BLaER1 (cell line): ENCODE data around the gene ZNF212.
"Not testable (repeated sequence)": the region's sequence is repeated elsewhere in the genome, so short reads cannot be mapped to it uniquely, and the experiment has no call there.

Experiments used
- H3K27ac ChIP-seq: shearing (Covaris generic); formaldehyde crosslinking; 2 replicates; pipeline ENCODE4 v1.8.1; 2022
- H3K27me3 ChIP-seq: shearing (Covaris generic); formaldehyde crosslinking; 2 replicates; pipeline ENCODE4 v1.8.1; 2022
- H3K36me3 ChIP-seq: shearing (Covaris generic); formaldehyde crosslinking; 2 replicates; pipeline ENCODE4 v1.8.1; 2022
- H3K4me1 ChIP-seq: shearing (Covaris generic); formaldehyde crosslinking; 2 replicates; pipeline ENCODE4 v1.8.1; 2022
- H3K4me2 ChIP-seq: shearing (Covaris generic); formaldehyde crosslinking; 2 replicates; pipeline ENCODE4 v1.8.1; 2022
- H3K4me3 ChIP-seq: shearing (Covaris generic); formaldehyde crosslinking; 2 replicates; pipeline ENCODE4 v1.8.1; 2022
- H3K9ac ChIP-seq: shearing (Covaris generic); formaldehyde crosslinking; 2 replicates; pipeline ENCODE4 v1.8.1; 2022
- H3K9me3 ChIP-seq: shearing (Covaris generic); formaldehyde crosslinking; 2 replicates; pipeline ENCODE4 v1.8.1; 2022
- H4K20me1 ChIP-seq: shearing (Covaris generic); formaldehyde crosslinking; 2 replicates; pipeline ENCODE4 v1.8.1; 2022
- Cebpa-rat ChIP-seq: shearing (Covaris generic); IDR thresholded peaks from 2 replicates; pipeline ENCODE4 v1.8.1; 2022

Gene ZNF212

DNA sequence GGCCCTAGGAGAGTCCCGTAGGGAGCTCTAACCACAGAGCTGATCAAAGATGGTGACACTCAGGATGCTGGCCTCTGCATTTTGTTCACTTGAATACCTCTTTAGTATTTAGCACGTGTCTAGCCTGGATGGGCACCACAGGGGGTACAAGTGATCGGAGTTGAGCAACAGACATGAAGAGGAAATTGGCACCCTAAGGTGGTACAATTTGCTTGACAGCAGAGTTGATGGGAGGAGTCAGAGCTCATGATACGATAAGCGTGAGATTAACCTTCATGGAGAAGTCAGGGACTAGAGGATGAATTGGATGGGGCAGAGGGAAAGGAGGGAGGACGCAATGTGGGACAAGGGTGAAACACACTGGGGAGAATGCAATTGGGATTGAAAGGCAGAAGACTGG, 9.9 kb upstream of the ZNF212 start:
- no peak for TF ChIP-seq Cebpa-rat

DNA sequence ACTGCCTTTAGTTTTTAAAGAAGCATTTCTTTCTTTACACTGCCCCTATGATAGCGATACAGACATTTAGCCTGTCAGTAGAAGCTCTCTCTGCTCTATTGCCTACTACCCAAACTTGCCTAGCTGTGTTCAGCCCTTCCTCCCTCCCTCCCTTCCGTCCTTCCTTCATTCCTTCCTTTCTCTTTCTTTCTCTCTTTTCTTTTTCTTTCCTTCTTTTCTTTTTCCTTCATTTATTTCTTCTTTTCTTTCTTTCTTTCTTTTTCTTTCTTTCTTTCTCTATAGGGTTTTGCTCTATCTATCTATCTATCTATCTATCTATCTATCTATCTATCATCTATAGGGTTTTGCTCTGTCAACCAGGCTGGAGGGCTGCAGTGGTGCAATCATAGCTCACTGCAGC, 7.1 kb upstream of the ZNF212 start:
- H3K27me3 ChIP-seq, result no peaks in the 10 kb centered on the region
- no peak overlapping the region for H3K4me2 ChIP-seq
- H4K20me1 ChIP-seq, result no peaks in the 10 kb centered on the region
- no peak overlapping the region for H3K4me3 ChIP-seq
- H3K27ac ChIP-seq, result no peak overlapping the region
- peaks cover 2% of the 10 kb centered on the region; the same call in 1 of the 2 replicates for H3K36me3 ChIP-seq
- H3K4me1 ChIP-seq, result peaks cover 11% of the 10 kb centered on the region
- no peaks in the 10 kb centered on the region; the same call in 1 of the 2 replicates for H3K9me3 ChIP-seq
- TF ChIP-seq Cebpa-rat, result no peak
- H3K9ac ChIP-seq, result no peak overlapping the region

More for the DNA sequence above, 9.9 kb upstream of the ZNF212 start:
- Histone ChIP-seq H3K9ac (no peak overlapping the region), H3K27me3 (no peaks in the 10 kb centered on the region), H3K36me3 (peaks cover 30% of the 10 kb centered on the region), H3K27ac (no peak overlapping the region), H3K4me1 (peaks cover 11% of the 10 kb centered on the region), H3K4me2 (peak overlapping the region; percentile 39; the same call in 1 of the 2 replicates), H4K20me1 (peaks cover 15% of the 10 kb centered on the region), H3K4me3 (no peak overlapping the region), H3K9me3 (no peaks in the 10 kb centered on the region)

DNA sequence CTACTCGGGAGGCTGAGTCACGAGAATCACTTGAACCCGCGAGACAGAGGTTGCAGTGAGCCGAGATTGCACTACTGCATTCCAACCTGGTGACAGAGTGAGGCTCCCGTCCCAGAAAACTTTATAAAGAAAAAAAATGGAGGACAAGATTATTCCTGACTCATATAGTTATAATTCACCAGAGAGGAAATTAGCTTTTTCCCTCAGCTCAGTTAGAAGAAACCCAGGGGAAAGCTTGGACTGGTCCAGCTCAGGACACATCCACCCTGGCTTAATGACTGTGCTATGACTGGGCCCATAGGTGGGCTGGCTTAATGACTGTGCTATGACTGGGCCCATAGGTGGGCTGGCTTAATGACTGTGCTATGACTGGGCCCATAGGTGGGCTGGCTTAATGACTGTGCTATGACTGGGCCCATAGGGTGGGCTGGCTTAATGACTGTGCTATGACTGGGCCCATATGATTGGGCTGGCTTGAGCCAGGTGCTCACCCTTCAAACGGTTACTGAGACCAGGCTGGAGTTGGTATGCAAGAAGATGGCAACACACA, 5.7 kb upstream of the ZNF212 start:
- H3K4me1 ChIP-seq, result peaks cover 14% of the 10 kb centered on the region
- H3K36me3 ChIP-seq, H3K9me3 ChIP-seq, H3K27me3 ChIP-seq, H3K4me2 ChIP-seq, H4K20me1 ChIP-seq, H3K4me3 ChIP-seq, H3K27ac ChIP-seq, H3K9ac ChIP-seq: not testable (repeated sequence)

DNA sequence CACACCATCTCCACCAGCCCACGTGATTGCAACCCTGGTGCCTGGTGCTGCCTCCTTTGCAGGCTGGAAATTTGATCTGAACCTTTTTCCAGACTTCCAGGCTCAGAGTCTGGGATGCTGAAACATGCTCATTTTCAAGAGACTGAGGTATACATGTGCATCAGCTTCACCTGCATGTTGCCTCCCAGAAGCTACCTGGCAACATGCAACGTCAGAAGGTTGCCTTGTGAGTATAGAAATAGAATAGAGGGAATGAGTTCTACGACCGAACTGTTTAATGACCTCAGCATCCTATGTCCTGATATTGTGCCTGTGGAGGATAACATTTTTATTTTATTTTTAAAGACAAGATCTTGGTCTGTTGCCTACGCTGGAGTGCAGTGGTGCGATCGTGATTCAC, 1.9 kb upstream of the ZNF212 start:
- Histone ChIP-seq H3K4me1 (peaks cover 18% of the 10 kb centered on the region), H3K27me3 (no peaks in the 10 kb centered on the region), H3K27ac (no peak overlapping the region), H3K9ac (no peak overlapping the region), H3K4me2 (no peak overlapping the region), H3K36me3 (peaks cover 10% of the 10 kb centered on the region), H3K4me3 (no peak overlapping the region), H3K9me3 (peaks cover 11% of the 10 kb centered on the region), H4K20me1 (peaks cover 14% of the 10 kb centered on the region; the same call in 1 of the 2 replicates)
- no peak for TF ChIP-seq Cebpa-rat

DNA sequence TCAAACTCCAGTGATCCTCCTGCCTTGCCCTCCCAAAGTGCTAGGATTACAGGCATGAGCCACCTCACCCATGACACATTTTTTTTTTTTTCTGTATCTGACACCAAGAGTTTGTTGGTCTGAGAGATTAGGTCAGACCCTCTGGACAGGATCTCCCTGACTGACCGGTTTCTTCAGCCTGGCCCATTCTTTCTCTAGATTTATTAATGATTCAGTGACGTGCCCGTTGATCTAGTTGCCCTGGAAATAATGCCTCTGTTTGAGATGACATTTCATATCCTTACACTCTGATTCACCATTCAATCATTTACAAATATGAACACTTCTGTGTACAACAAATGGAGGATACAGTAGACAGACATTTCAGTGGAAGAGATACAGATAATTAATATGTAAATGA, 1.4 kb upstream of the ZNF212 start:
- H3K9me3 ChIP-seq, result peaks cover 17% of the 10 kb centered on the region
- H3K4me3 ChIP-seq, result no peak overlapping the region
- H4K20me1 ChIP-seq, result peaks cover 14% of the 10 kb centered on the region; the same call in 1 of the 2 replicates
- H3K27me3 ChIP-seq, result no peaks in the 10 kb centered on the region
- no peak overlapping the region for H3K9ac ChIP-seq
- TF ChIP-seq Cebpa-rat, result no peak
- H3K4me2 ChIP-seq, result no peak overlapping the region
- peaks cover 18% of the 10 kb centered on the region for H3K4me1 ChIP-seq
- H3K27ac ChIP-seq, result no peak overlapping the region
- peaks cover 13% of the 10 kb centered on the region for H3K36me3 ChIP-seq

DNA sequence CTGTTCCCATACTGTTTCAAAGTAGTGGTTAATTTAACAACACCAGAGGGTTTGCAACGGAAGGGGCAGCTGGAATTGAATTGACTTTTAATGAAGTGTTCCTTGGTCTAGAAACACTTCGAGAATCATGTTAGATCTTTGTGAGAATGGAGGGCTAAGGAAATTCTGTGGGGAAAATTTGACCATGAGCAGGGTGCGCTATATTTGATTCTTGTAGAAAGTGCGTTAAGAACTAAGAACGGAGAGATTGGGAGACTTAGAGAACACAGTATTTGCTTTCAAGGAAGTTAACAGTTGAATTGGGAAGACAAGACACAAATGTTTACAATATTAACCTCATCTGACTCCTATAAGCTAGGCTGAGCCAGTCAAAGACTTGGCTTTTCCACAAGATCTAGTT, 1.2 kb downstream of the ZNF212 start:
- Histone ChIP-seq H3K27ac (no peak overlapping the region), H3K4me3 (peak overlapping the region; percentile 80), H3K36me3 (peaks cover 14% of the 10 kb centered on the region), H3K4me1 (peaks cover 40% of the 10 kb centered on the region), H4K20me1 (peaks cover 28% of the 10 kb centered on the region), H3K27me3 (no peaks in the 10 kb centered on the region), H3K4me2 (peak overlapping the region; percentile 79), H3K9me3 (peaks cover 20% of the 10 kb centered on the region), H3K9ac (peak overlapping the region; percentile 92; the same call in 1 of the 2 replicates)
- no peak for TF ChIP-seq Cebpa-rat

DNA sequence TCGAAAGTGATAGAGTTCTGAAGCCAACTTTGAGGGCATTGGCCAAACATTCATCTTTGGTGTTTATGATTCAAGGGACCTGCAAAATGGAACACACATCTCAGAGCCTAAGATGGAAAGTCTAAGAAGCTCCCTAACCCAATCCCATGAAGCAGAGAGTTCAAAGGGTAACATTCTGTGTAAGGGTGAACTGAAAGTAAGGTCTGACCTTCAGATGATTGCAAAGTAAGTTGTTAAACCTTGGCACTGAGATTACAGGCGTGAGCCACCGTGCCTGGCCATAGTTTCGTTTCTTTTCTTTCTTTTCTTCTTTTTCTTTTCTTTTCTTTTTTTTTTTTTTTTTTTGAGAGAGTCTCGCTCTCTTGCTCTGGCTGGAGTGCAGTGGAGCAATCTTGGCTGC, 2.2 kb downstream of the ZNF212 start:
- Histone ChIP-seq H3K4me2 (no peak overlapping the region), H3K4me3 (no peak overlapping the region), H3K36me3 (peaks cover 14% of the 10 kb centered on the region), H3K9me3 (peaks cover 20% of the 10 kb centered on the region), H4K20me1 (peaks cover 37% of the 10 kb centered on the region), H3K27ac (no peak overlapping the region), H3K9ac (no peak overlapping the region), H3K27me3 (no peaks in the 10 kb centered on the region), H3K4me1 (peaks cover 43% of the 10 kb centered on the region)
- no peak for TF ChIP-seq Cebpa-rat

DNA sequence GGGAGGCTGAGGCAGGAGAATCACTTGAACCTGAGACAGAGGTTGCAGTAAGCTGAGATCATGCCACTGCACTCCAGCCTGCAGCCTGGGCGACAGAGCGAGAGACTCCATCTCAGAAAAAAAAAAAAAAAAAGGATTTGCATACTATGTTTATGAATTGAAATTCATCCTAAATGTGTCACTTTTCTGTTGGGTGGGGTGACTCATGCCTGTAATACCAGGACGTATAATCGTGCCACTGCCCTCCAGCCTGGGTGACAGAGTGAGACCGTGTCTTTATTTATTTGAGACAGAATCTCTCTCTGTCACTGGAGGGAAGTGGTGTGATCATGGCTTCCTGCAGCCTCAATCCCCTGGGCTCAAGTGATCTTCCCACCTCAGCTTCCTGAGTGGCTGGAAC, 5.8 kb downstream of the ZNF212 start:
- peak overlapping the region; percentile 35; the same call in 1 of the 2 replicates for H3K27ac ChIP-seq
- H3K9ac ChIP-seq, result peak overlapping the region; percentile 45; the same call in 1 of the 2 replicates
- peaks cover 27% of the 10 kb centered on the region for H3K36me3 ChIP-seq
- H3K4me1 ChIP-seq, result peaks cover 34% of the 10 kb centered on the region
- H3K27me3 ChIP-seq, result no peaks in the 10 kb centered on the region
- H3K4me2 ChIP-seq, result peak overlapping the region; percentile 66
- no peak overlapping the region for H3K4me3 ChIP-seq
- no peak for TF ChIP-seq Cebpa-rat
- peaks cover 20% of the 10 kb centered on the region for H3K9me3 ChIP-seq
- H4K20me1 ChIP-seq, result peaks cover 63% of the 10 kb centered on the region

DNA sequence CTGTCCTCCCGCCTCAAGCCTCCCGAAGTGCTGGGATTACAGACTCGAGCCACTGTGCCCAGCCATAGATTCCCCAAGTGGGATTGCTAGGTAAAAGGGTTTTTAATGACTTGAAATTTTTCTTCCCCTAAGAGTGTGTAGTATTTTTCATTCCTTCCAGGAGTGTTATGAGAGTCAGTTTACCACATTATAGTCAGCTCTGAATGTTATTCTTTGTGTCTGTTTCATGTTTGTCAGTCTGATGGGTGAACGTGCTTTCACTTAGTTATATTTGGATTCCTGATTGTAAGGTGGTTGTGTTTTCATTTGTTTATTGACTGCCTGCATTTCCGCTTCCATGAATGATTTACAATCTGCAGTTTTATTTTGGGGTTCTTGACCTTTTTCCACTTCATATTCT, 6.3 kb downstream of the ZNF212 start:
- peaks cover 29% of the 10 kb centered on the region for H3K4me1 ChIP-seq
- H3K4me3 ChIP-seq, result no peak overlapping the region
- no peak for TF ChIP-seq Cebpa-rat
- peak overlapping the region; percentile 45; the same call in 1 of the 2 replicates for H3K9ac ChIP-seq
- peaks cover 32% of the 10 kb centered on the region for H3K36me3 ChIP-seq
- peaks cover 59% of the 10 kb centered on the region for H4K20me1 ChIP-seq
- peak overlapping the region; percentile 66 for H3K4me2 ChIP-seq
- peak overlapping the region; percentile 35; the same call in 1 of the 2 replicates for H3K27ac ChIP-seq
- H3K27me3 ChIP-seq, result no peaks in the 10 kb centered on the region
- H3K9me3 ChIP-seq, result peaks cover 20% of the 10 kb centered on the region

DNA sequence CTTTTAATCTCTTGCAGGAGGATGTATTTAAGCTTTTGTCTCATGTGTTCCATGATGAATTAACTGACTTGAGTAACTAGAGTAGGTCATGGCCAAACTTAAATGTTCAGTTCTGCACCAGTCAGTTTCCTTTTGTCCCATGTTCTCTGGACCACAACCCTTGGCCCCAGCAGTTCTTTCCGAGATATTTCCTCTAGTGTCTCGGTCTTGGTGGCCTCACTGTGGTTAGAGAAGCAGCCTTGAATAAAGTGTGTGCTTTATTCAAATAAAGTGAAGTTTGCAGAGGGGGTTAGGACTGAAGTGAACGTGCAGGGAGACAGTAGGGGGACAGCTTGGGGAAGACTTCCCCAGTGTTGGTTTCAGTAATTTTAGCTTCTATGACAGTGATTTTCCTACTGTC, 9.3 kb downstream of the ZNF212 start:
- H3K4me2 ChIP-seq, result no peak overlapping the region
- no peak overlapping the region for H3K4me3 ChIP-seq
- H3K9me3 ChIP-seq, result no peaks in the 10 kb centered on the region
- H3K27ac ChIP-seq, result no peak overlapping the region
- H3K9ac ChIP-seq, result no peak overlapping the region
- H4K20me1 ChIP-seq, result peaks cover 59% of the 10 kb centered on the region
- TF ChIP-seq Cebpa-rat, result no peak
- peaks cover 21% of the 10 kb centered on the region for H3K4me1 ChIP-seq
- no peaks in the 10 kb centered on the region for H3K27me3 ChIP-seq
- H3K36me3 ChIP-seq, result peaks cover 48% of the 10 kb centered on the region

DNA sequence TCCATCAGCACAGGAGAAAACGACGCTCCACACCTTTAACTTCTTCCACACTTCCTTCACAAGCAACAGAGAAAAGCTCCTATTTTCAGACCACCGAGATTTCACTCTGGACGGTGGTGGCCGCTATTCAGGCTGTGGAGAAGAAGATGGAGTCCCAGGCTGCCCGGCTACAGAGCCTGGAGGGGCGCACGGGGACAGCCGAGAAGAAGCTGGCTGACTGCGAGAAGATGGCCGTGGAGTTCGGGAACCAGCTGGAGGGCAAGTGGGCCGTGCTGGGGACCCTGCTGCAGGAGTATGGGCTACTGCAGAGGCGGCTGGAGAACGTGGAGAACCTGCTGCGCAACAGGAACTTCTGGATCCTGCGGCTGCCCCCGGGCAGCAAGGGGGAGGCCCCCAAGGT, 10.7 kb downstream of the ZNF212 start:
- H3K9me3 ChIP-seq, H3K27ac ChIP-seq, H3K4me1 ChIP-seq, H3K4me3 ChIP-seq, H3K9ac ChIP-seq, H3K27me3 ChIP-seq, H3K4me2 ChIP-seq: not testable (repeated sequence)
- peaks cover 62% of the 10 kb centered on the region for H3K36me3 ChIP-seq
- peaks cover 56% of the 10 kb centered on the region for H4K20me1 ChIP-seq

DNA sequence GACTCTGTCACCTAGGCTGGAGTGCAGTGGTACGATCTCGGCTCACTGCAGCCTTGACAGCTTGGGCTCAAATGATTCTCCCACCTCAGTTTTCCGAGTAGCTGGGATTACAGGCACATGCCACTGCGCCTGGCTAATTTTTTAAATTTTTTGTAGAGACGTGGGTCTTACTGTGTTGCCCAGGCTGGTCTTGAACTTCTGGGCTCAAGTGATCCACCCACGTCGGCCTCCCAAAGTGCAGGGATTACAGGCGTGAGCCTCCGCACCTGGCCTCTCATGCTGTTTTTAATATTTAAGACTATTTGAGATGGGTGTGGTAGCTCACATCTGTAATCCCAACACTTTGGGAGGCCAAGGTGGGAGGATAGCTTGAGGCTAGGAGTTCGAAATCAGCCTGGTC, 12.1 kb downstream of the ZNF212 start:
- H4K20me1 ChIP-seq, result peaks cover 43% of the 10 kb centered on the region
- H3K4me1 ChIP-seq, H3K4me3 ChIP-seq, H3K4me2 ChIP-seq, H3K27ac ChIP-seq, H3K9me3 ChIP-seq, H3K9ac ChIP-seq, H3K27me3 ChIP-seq: not testable (repeated sequence)
- H3K36me3 ChIP-seq, result peaks cover 74% of the 10 kb centered on the region
